H1 (cell line): ENCODE measurements around the gene ARG2. TPM values are rescaled to one million over a fixed set of nuclear protein-coding genes. Genes with fewer than 3 reads are reported as not detected.

ENCODE experiments used
- CTCF ChIA-PET: fragments of 300-600 bp; sonication (Branson Sonifier 250); formaldehyde crosslinking; loops from one replicate; lab custom pipeline; 2021; ENCODE audit not compliant: partially characterized antibody; lab: Charles Lee
- POLR2A ChIA-PET: fragments of 300-600 bp; sonication (Branson Sonifier 250); formaldehyde crosslinking; loops from one replicate; lab custom pipeline; 2021; ENCODE audit warnings: inconsistent platforms; ENCODE audit not compliant: partially characterized antibody; lab: Charles Lee
- DNase-seq, 2 experiments: peaks; one replicate each; pipeline versions ENCODE4 v3.0.0 to v3.0.0-alpha.2; 2010 to 2022; ENCODE audit warnings: low spot score in 2 of 2, low read depth in 1 of 2, mixed read lengths in 1 of 2
- FAIRE-seq: peaks from 2 replicates; lab custom pipeline; 2011; peaks lifted over from hg19 to GRCh38; lab: Jason Lieb, UNC
- H2AFZ ChIP-seq: 2 replicates; pipeline ENCODE4 v1.8.1; 2012; ENCODE audit warnings: low read length, inconsistent platforms
- H2AK5ac ChIP-seq: 2 replicates; pipeline ENCODE4 v1.6.1; 2013; ENCODE audit warnings: low read depth, low read length
- H2BK120ac ChIP-seq: replicated peaks from 2 replicates; pipeline ENCODE3; 2013; ENCODE audit warnings: low read depth, low read length, inconsistent platforms
- H2BK12ac ChIP-seq: 2 replicates; pipeline ENCODE4 v1.6.1; 2013; ENCODE audit warnings: low read depth, low read length
- H2BK15ac ChIP-seq: 2 replicates; pipeline ENCODE4 v1.6.1; 2013; ENCODE audit warnings: low read length
- H2BK20ac ChIP-seq: 2 replicates; pipeline ENCODE4 v1.6.1; 2013; ENCODE audit warnings: low read length
- H2BK5ac ChIP-seq: 2 replicates; pipeline ENCODE4 v1.6.1; 2013; ENCODE audit warnings: low read depth, low read length
- H3K14ac ChIP-seq: 2 replicates; pipeline ENCODE4 v1.6.1; 2013; ENCODE audit warnings: inconsistent platforms; ENCODE audit not compliant: insufficient read length
- H3K18ac ChIP-seq: 2 replicates; pipeline ENCODE4 v1.6.1; 2013; ENCODE audit warnings: low read length; ENCODE audit errors: extremely low read depth
- H3K23ac ChIP-seq: 2 replicates; pipeline ENCODE4 v1.6.1; 2013; ENCODE audit warnings: inconsistent platforms; ENCODE audit not compliant: insufficient read length
- H3K23me2 ChIP-seq: 2 replicates; pipeline ENCODE4 v1.6.1; 2013; ENCODE audit warnings: low read depth, low read length
- H3K27ac ChIP-seq: 2 replicates; pipeline ENCODE4 v1.6.1; 2011; ENCODE audit warnings: low read depth, low read length, inconsistent platforms
- H3K27me3 ChIP-seq, 4 experiments: replicated peaks in 1 of 4; 1 replicate in 1 of 4; 2 replicates in 3 of 4; pipeline versions ENCODE4 v1.6.1 to v1.8.1; 2011 to 2013; ENCODE audit warnings: low read length in 3 of 4, mild to moderate bottlenecking in 3 of 4, inconsistent platforms in 2 of 4, mixed read lengths in 2 of 4, moderate library complexity in 1 of 4; ENCODE audit not compliant: control insufficient read depth in 3 of 4, insufficient read depth in 3 of 4; ENCODE audit errors: extremely low read depth in 1 of 4
- H3K36me3 ChIP-seq, 4 experiments: 2 replicates each; pipeline versions ENCODE4 v1.6.1 to v1.8.1; 2011 to 2013; ENCODE audit warnings: mild to moderate bottlenecking in 4 of 4, low read length in 3 of 4, moderate library complexity in 2 of 4, control low read depth in 1 of 4, inconsistent platforms in 1 of 4; ENCODE audit not compliant: insufficient read depth in 4 of 4, control insufficient read depth in 2 of 4
- H3K4ac ChIP-seq: replicated peaks from 2 replicates; pipeline ENCODE3; 2013; ENCODE audit warnings: low read length, low read depth, mixed read lengths, inconsistent platforms; ENCODE audit not compliant: insufficient read length
- H3K4me1 ChIP-seq, 4 experiments: replicated peaks in 1 of 4; 1 replicate in 1 of 4; 2 replicates in 3 of 4; pipeline versions ENCODE4 v1.6.1 to v1.8.1; 2011 to 2013; ENCODE audit warnings: low read length in 3 of 4, inconsistent platforms in 2 of 4, mixed read lengths in 1 of 4; ENCODE audit not compliant: insufficient read depth in 4 of 4, control insufficient read depth in 3 of 4
- H3K4me2 ChIP-seq, 2 experiments: 2 replicates each; pipeline versions ENCODE4 v1.6.1 to v1.8.1; 2011 to 2013; ENCODE audit warnings: low read depth in 2 of 2, low read length in 2 of 2, control low read depth in 1 of 2, inconsistent platforms in 1 of 2, mild to moderate bottlenecking in 1 of 2; ENCODE audit not compliant: insufficient read depth in 1 of 2
- H3K4me3 ChIP-seq, 4 experiments: fragments of 200-600, 300-600 bp in 1 of 4; sonication (generic), shearing (Covaris generic), sonication (Bioruptor Twin) in 1 of 4; 2 replicates each; pipeline versions ENCODE4 v1.5.1 to v1.8.1; 2011 to 2016; ENCODE audit warnings: low read length in 4 of 4, low read depth in 3 of 4, control low read depth in 2 of 4, inconsistent platforms in 2 of 4, mild to moderate bottlenecking in 2 of 4, mixed read lengths in 1 of 4, moderate library complexity in 1 of 4; ENCODE audit not compliant: insufficient read depth in 2 of 4; ENCODE audit errors: extremely low read depth in 1 of 4
- H3K56ac ChIP-seq: replicated peaks from 2 replicates; pipeline ENCODE3; 2013; ENCODE audit warnings: low read depth, mild to moderate bottlenecking, mixed read lengths, low read length, inconsistent platforms; ENCODE audit not compliant: insufficient read length
- H3K79me1 ChIP-seq: 2 replicates; pipeline ENCODE4 v1.6.1; 2013; ENCODE audit warnings: low read depth, low read length, control low read depth
- H3K79me2 ChIP-seq, 2 experiments: 2 replicates each; pipeline versions ENCODE4 v1.6.1 to v1.8.1; 2012 to 2013; ENCODE audit warnings: low read length in 2 of 2, mild to moderate bottlenecking in 2 of 2, inconsistent platforms in 1 of 2; ENCODE audit not compliant: insufficient read depth in 2 of 2, control insufficient read depth in 1 of 2
- H3K9ac ChIP-seq, 4 experiments: replicated peaks in 1 of 4; 1 replicate in 1 of 4; 2 replicates in 3 of 4; pipeline versions ENCODE4 v1.6.1 to v1.8.1; 2011 to 2013; ENCODE audit warnings: low read depth in 3 of 4, low read length in 3 of 4, control low read depth in 2 of 4, mild to moderate bottlenecking in 2 of 4, moderate library complexity in 2 of 4, inconsistent platforms in 1 of 4; ENCODE audit errors: extremely low read depth in 1 of 4
- H3K9me3 ChIP-seq, 2 experiments: 2 replicates each; pipeline versions ENCODE4 v1.6.1 to v1.8.1; 2012 to 2013; ENCODE audit warnings: mild to moderate bottlenecking in 2 of 2, moderate library complexity in 2 of 2, control low read depth in 1 of 2, inconsistent platforms in 1 of 2, low read depth in 1 of 2, low read length in 1 of 2, mixed read lengths in 1 of 2; ENCODE audit not compliant: insufficient read depth in 2 of 2
- H4K20me1 ChIP-seq, 2 experiments: replicated peaks in 1 of 2; 2 replicates each; pipeline versions ENCODE3 to v1.8.1; 2011 to 2013; ENCODE audit warnings: inconsistent platforms in 2 of 2, low read length in 2 of 2, mild to moderate bottlenecking in 1 of 2; ENCODE audit not compliant: insufficient read depth in 2 of 2, control insufficient read depth in 1 of 2
- H4K5ac ChIP-seq: 2 replicates; pipeline ENCODE4 v1.6.1; 2013; ENCODE audit warnings: low read length, low read depth, mixed read lengths, inconsistent platforms; ENCODE audit not compliant: insufficient read length
- H4K8ac ChIP-seq: 2 replicates; pipeline ENCODE4 v1.8.0; 2013; ENCODE audit warnings: mild to moderate bottlenecking, moderate library complexity, low read length, inconsistent platforms; ENCODE audit not compliant: insufficient read depth; ENCODE audit errors: extremely low read depth
- H4K91ac ChIP-seq: replicated peaks from 2 replicates; pipeline ENCODE3; 2013; ENCODE audit warnings: low read length, mixed read lengths, inconsistent platforms; ENCODE audit not compliant: insufficient read length
- YY1 ChIP-seq: IDR thresholded peaks from 2 replicates; pipeline ENCODE4 v1.6.1; 2011; ENCODE audit warnings: low read depth, mild to moderate bottlenecking, low read length
- WGBS, 2 experiments: shearing (Covaris generic) in 1 of 2; methylation state at CpG; one replicate each; pipeline versions ENCODE4 v1.1.6 to v1.1.7; 2013 to 2015; ENCODE audit warnings: low lambda C conversion rate in 2 of 2, mixed read lengths in 2 of 2, inconsistent platforms in 1 of 2, low coverage in 1 of 2, missing lambda C conversion rate in 1 of 2; ENCODE audit not compliant: insufficient replicate concordance in 2 of 2, insufficient coverage in 1 of 2, insufficient read length in 1 of 2; ENCODE audit errors: extremely low coverage in 1 of 2, missing lambda C conversion rate in 1 of 2; 5-methylcytosine and 5-hydroxymethylcytosine counted together
- polyA plus RNA-seq, 7 experiments: library from polyadenylated mRNA; depleted of rRNA in 3 of 7; stranded (reverse) in 5 of 7; unstranded in 2 of 7; fragments of >200 nt in 5 of 7; fragments of 200-250 nt in 2 of 7; gene quantifications; 1 replicate in 5 of 7; 2 replicates in 1 of 7; 4 replicates in 1 of 7; pipeline versions ENCODE4 v1.2.1 to v1.2.3, GENCODE V29; 2011 to 2013; ENCODE audit warnings: missing spikeins in 2 of 7, mixed read lengths in 2 of 7
- total RNA-seq: library from RNA; stranded (reverse); fragmentation: NEBNext Ultra II Directional; extraction: Animal tissue kit (Norgen Biotek cat#: 25700); gene quantifications from 2 replicates; pipeline ENCODE4 v1.2.1, GENCODE V29; 2021

The ARG2 gene
- total and polyA plus RNA-seq, 2 of the 8 experiments (the other 6 are each of a cell fraction or from before 2014, with no cell fraction given) = 49.9 to 59.1 TPM

- 70% methylated on average over 5 of the region's 5 CpGs; no CpG with 5 or more reads in 1 of the 2 experiments for WGBS, 2 experiments
- POLR2A ChIA-PET = interaction anchor here (1.0 kb wide), 1 partner anchor 12 kb away, joined by 4 read pairs; the partner anchor contains the start of gene ARG2
- no peaks in the 10 kb centered on the region for H3K36me3 ChIP-seq
- H2BK12ac ChIP-seq = no peak overlapping the region
- CTCF ChIA-PET = interaction anchor here (1.1 to 3.5 kb wide), 4 partner anchors 11 to 81 kb away, joined by 3 to 19 read pairs (median 4); partner anchors contain the start of gene ARG2
- no peak overlapping the region for H3K56ac ChIP-seq
- FAIRE-seq (no peak), DNase-seq (no peak)
- H2BK5ac ChIP-seq = no peak overlapping the region
- no peak overlapping the region for H2BK120ac ChIP-seq
- no peak overlapping the region for H3K14ac ChIP-seq
- H3K27me3 ChIP-seq = peaks cover 22 to 85% (median 68%) of the 10 kb centered on the region in 4 experiments
- no peak overlapping the region for H4K91ac ChIP-seq
- H3K4me3 ChIP-seq = no peak overlapping the region
- H3K79me2 ChIP-seq = no peaks in the 10 kb centered on the region
- no peak overlapping the region for H4K5ac ChIP-seq
- H3K23me2 ChIP-seq = no peaks in the 10 kb centered on the region
- H2AFZ ChIP-seq = no peak overlapping the region
- H4K20me1 ChIP-seq = no peaks in the 10 kb centered on the region
- no peak overlapping the region for H3K4me2 ChIP-seq
- no peak overlapping the region for H3K23ac ChIP-seq
- H3K18ac ChIP-seq = no peak overlapping the region
- H3K9ac ChIP-seq = no peak overlapping the region
- peaks cover 0 to 8% (median 2%) of the 10 kb centered on the region in 4 experiments; a peak in 4 of 7 replicates for H3K4me1 ChIP-seq
- no peak overlapping the region for H2BK20ac ChIP-seq
- no peak overlapping the region for H2BK15ac ChIP-seq
- H3K79me1 ChIP-seq = no peaks in the 10 kb centered on the region
- no peaks in the 10 kb centered on the region for H3K9me3 ChIP-seq
- no peak overlapping the region for H2AK5ac ChIP-seq
- H3K27ac ChIP-seq = no peak overlapping the region
- H3K4ac ChIP-seq = no peak overlapping the region
- no peak overlapping the region for H4K8ac ChIP-seq
- no peak for TF ChIP-seq YY1
These were observed 12.1 kb upstream of the ARG2 start for GRCh38 chr14:67607646-67608045.
